WTC11 (cell line): Measurements from ENCODE around the gene CSTPP1. TPM values are rescaled to one million over a fixed set of nuclear protein-coding genes. Genes with fewer than 3 reads are reported as not detected.

Source experiments
- ATAC-seq: fragments of 200-7000 bp; cut with Tn5 transposase; 2 replicates; pipeline ENCODE4 v1.10.0; 2021; ENCODE audit warnings: mild to moderate bottlenecking, moderate library complexity
- CTCF ChIA-PET: fragments of 300-600 bp; sonication (Branson Sonifier 250); formaldehyde crosslinking; loops from one replicate; lab custom pipeline; 2021; ENCODE audit warnings: antibody characterized with exemption; lab: Charles Lee
- POLR2A ChIA-PET: fragments of 350-600 bp; sonication (Branson Sonifier 250); formaldehyde crosslinking; loops from one replicate; lab custom pipeline; 2021; ENCODE audit warnings: antibody characterized with exemption; lab: Charles Lee
- DNase-seq: peaks from one replicate; pipeline ENCODE4 v3.0.0; 2021; ENCODE audit warnings: low spot score
- H3K27ac Mint-ChIP-seq: 2 replicates; pipeline ENCODE4 v1.8.0; 2021; ENCODE audit warnings: mixed read lengths
- H3K27me3 Mint-ChIP-seq: 2 replicates; pipeline ENCODE4 v1.8.0; 2021; ENCODE audit warnings: low read depth, mild to moderate bottlenecking, moderate library complexity, mixed read lengths
- H3K36me3 Mint-ChIP-seq: 2 replicates; pipeline ENCODE4 v1.8.0; 2021; ENCODE audit warnings: mixed read lengths
- H3K4me1 Mint-ChIP-seq: 2 replicates; pipeline ENCODE4 v1.8.0; 2022; ENCODE audit warnings: mixed read lengths
- H3K4me3 Mint-ChIP-seq: 2 replicates; pipeline ENCODE4 v1.8.0; 2021; ENCODE audit warnings: mild to moderate bottlenecking, moderate library complexity, mixed read lengths
- H3K9me3 Mint-ChIP-seq: 2 replicates; pipeline ENCODE4 v1.8.0; 2021; ENCODE audit warnings: mixed read lengths
- ATF2 ChIP-seq: sonication (generic); formaldehyde crosslinking; IDR thresholded peaks from 2 replicates; pipeline ENCODE4 v1.8.1; 2022; ENCODE audit warnings: low read depth, missing genetic modification reagents, borderline replicate concordance
- CREM ChIP-seq: sonication (generic); formaldehyde crosslinking; IDR thresholded peaks from 2 replicates; pipeline ENCODE4 v1.8.1; 2022; ENCODE audit warnings: mild to moderate bottlenecking, missing genetic modification reagents, moderate library complexity
- CTCF ChIP-seq: fragments of 200-600 bp; IDR thresholded peaks from 2 replicates; pipeline ENCODE4 v1.8.0; 2022; ENCODE audit warnings: antibody characterized with exemption
- E2F1 ChIP-seq: sonication (generic); formaldehyde crosslinking; IDR thresholded peaks from 2 replicates; pipeline ENCODE4 v1.8.0; 2022; ENCODE audit warnings: mild to moderate bottlenecking, missing genetic modification reagents
- E2F5 ChIP-seq: sonication (generic); formaldehyde crosslinking; IDR thresholded peaks from 2 replicates; pipeline ENCODE4 v1.8.1; 2022; ENCODE audit warnings: mild to moderate bottlenecking, moderate library complexity, missing genetic modification reagents
- ETV6 ChIP-seq: sonication (generic); formaldehyde crosslinking; IDR thresholded peaks from 2 replicates; pipeline ENCODE4 v1.8.1; 2022; ENCODE audit warnings: mild to moderate bottlenecking, missing genetic modification reagents
- FOXP1 ChIP-seq: sonication (generic); formaldehyde crosslinking; IDR thresholded peaks from 2 replicates; pipeline ENCODE4 v1.8.0; 2022; ENCODE audit warnings: missing genetic modification reagents, mild to moderate bottlenecking, moderate library complexity, borderline replicate concordance
- GABPB1 ChIP-seq: sonication (generic); formaldehyde crosslinking; IDR thresholded peaks from 2 replicates; pipeline ENCODE4 v1.8.1; 2023; ENCODE audit warnings: mild to moderate bottlenecking, missing genetic modification reagents
- GTF2I ChIP-seq: fragments of 250-450 bp; sonication (Bioruptor Pico); conservative IDR thresholded peaks from 2 replicates; pipeline ENCODE4 v1.4.0; 2021; ENCODE audit warnings: mild to moderate bottlenecking
- MAX ChIP-seq: sonication (generic); formaldehyde crosslinking; IDR thresholded peaks from 2 replicates; pipeline ENCODE4 v1.8.0; 2022; ENCODE audit warnings: mild to moderate bottlenecking, missing genetic modification reagents
- OVOL2 ChIP-seq: fragments of 250-450 bp; sonication (Bioruptor Pico); IDR thresholded peaks from 2 replicates; pipeline ENCODE4 v1.9.0; 2021; ENCODE audit warnings: mild to moderate bottlenecking, borderline replicate concordance
- RORB ChIP-seq: fragments of 250-450 bp; sonication (Bioruptor Pico); IDR thresholded peaks from 2 replicates; pipeline ENCODE4 v1.9.0; 2021; ENCODE audit warnings: mild to moderate bottlenecking
- SOX15 ChIP-seq: fragments of 250-450 bp; sonication (Bioruptor Pico); IDR thresholded peaks from 2 replicates; pipeline ENCODE4 v1.9.0; 2021; ENCODE audit warnings: mild to moderate bottlenecking
- TP53 ChIP-seq: sonication (generic); formaldehyde crosslinking; IDR thresholded peaks from 2 replicates; pipeline ENCODE4 v1.8.1; 2023; ENCODE audit warnings: mild to moderate bottlenecking, missing genetic modification reagents
- ZBTB43 ChIP-seq: sonication (generic); formaldehyde crosslinking; IDR thresholded peaks from 2 replicates; pipeline ENCODE4 v1.8.1; 2023; ENCODE audit warnings: mild to moderate bottlenecking, missing genetic modification reagents
- ZMAT4 ChIP-seq: fragments of 250-450 bp; sonication (Bioruptor Pico); IDR thresholded peaks from 2 replicates; pipeline ENCODE4 v1.9.0; 2021; ENCODE audit warnings: mild to moderate bottlenecking
- ZNF121 ChIP-seq: sonication (generic); formaldehyde crosslinking; IDR thresholded peaks from 2 replicates; pipeline ENCODE4 v1.8.0; 2023; ENCODE audit warnings: missing genetic modification reagents
- ZNF396 ChIP-seq: fragments of 250-450 bp; sonication (Bioruptor Pico); IDR thresholded peaks from 2 replicates; pipeline ENCODE4 v1.8.0; 2021; ENCODE audit warnings: mild to moderate bottlenecking, moderate library complexity, borderline replicate concordance
- ZNF416 ChIP-seq: fragments of 250-450 bp; sonication (Bioruptor Pico); IDR thresholded peaks from 2 replicates; pipeline ENCODE4 v1.9.0; 2021; ENCODE audit warnings: mild to moderate bottlenecking, inconsistent platforms
- ZNF423 ChIP-seq: fragments of 250-450 bp; sonication (Bioruptor Pico); IDR thresholded peaks from 2 replicates; pipeline ENCODE4 v2.1.2; 2022; ENCODE audit warnings: mild to moderate bottlenecking, moderate library complexity
- ZNF425 ChIP-seq: fragments of 250-450 bp; sonication (Bioruptor Pico); conservative IDR thresholded peaks from 2 replicates; pipeline ENCODE4 v1.9.0; 2021; ENCODE audit warnings: mild to moderate bottlenecking
- ZNF512 ChIP-seq: sonication (generic); formaldehyde crosslinking; IDR thresholded peaks from 2 replicates; pipeline ENCODE4 v1.8.1; 2022; ENCODE audit warnings: missing genetic modification reagents, borderline replicate concordance
- ZSCAN18 ChIP-seq: fragments of 250-450 bp; sonication (Bioruptor Pico); IDR thresholded peaks from 2 replicates; pipeline ENCODE4 v2.1.2; 2022; ENCODE audit warnings: mild to moderate bottlenecking, moderate library complexity
- total RNA-seq: library from RNA; stranded (reverse); gene quantifications from 3 replicates; pipeline ENCODE4 v1.2.3, GENCODE V29; 2021

The CSTPP1 gene
- total RNA-seq, 1 experiment from 2014 or later, result 23.6 TPM

- Mint-ChIP-seq H3K4me1 (peaks cover 9% of the 10 kb centered on the region), H3K9me3 (no peaks in the 10 kb centered on the region), H3K27ac (no peak overlapping the region), H3K27me3 (no peaks in the 10 kb centered on the region), H3K4me3 (no peak overlapping the region), H3K36me3 (no peaks in the 10 kb centered on the region)
- ChIA-PET POLR2A (no interaction called here), CTCF (no interaction called here)
- ATAC-seq (no peak), DNase-seq (no peak)
- TF ChIP-seq E2F5 (no peak), TP53 (CRISPR knock-in tag) (no peak), OVOL2 (CRISPR knock-in tag) (no peak), MAX (CRISPR knock-in tag) (no peak), ZBTB43 (no peak), ZNF416 (no peak), SOX15 (CRISPR knock-in tag) (no peak), ZNF121 (CRISPR knock-in tag) (no peak), ETV6 (no peak), RORB (CRISPR knock-in tag) (no peak), GTF2I (CRISPR knock-in tag) (no peak), FOXP1 (CRISPR knock-in tag) (no peak), ZNF396 (CRISPR knock-in tag) (no peak), E2F1 (CRISPR knock-in tag) (no peak), ZMAT4 (no peak)
Observed at GRCh38 chr11:47148903-47149531, 212.5 kb downstream of the CSTPP1 start.

- ATAC-seq (no peak), DNase-seq (no peak)
- Mint-ChIP-seq H3K27ac (no peak overlapping the region), H3K4me1 (peaks cover 16% of the 10 kb centered on the region), H3K4me3 (no peak overlapping the region), H3K27me3 (no peaks in the 10 kb centered on the region), H3K36me3 (no peaks in the 10 kb centered on the region), H3K9me3 (no peaks in the 10 kb centered on the region)
- POLR2A ChIA-PET, result no interaction called here
- CTCF ChIA-PET, result no interaction called here
- no peak for TF ChIP-seq CTCF
- TF ChIP-seq ZSCAN18 (CRISPR knock-in tag), result no peak
- no peak for TF ChIP-seq E2F5
- no peak for TF ChIP-seq ZNF423
- TF ChIP-seq ATF2 (CRISPR knock-in tag), result no peak
- TF ChIP-seq GABPB1 (CRISPR knock-in tag), result no peak
- no peak for TF ChIP-seq CREM (CRISPR knock-in tag)
- TF ChIP-seq ZNF425 (CRISPR knock-in tag), result no peak
- no peak for TF ChIP-seq ZNF512 (CRISPR knock-in tag)
Observed at GRCh38 chr11:47149782-47150181, 213.2 kb downstream of the CSTPP1 start.
